Naive thymus-derived CD4-positive, alpha-beta T cell (primary cell): ENCODE results near the gene KIF13A. TPM values are rescaled to one million over a fixed set of nuclear protein-coding genes. Genes with fewer than 3 reads are reported as not detected.

ENCODE experiments used
- ATAC-seq: fragments of 150-1000 bp; cut with Tn5 transposase; 2 replicates; pipeline ENCODE4 v1.10.0; 2021; ENCODE audit warnings: mild to moderate bottlenecking, moderate library complexity
- CTCF ChIA-PET: fragments of 350-600 bp; sonication (Branson Sonifier 250); formaldehyde crosslinking; loops from one replicate; lab custom pipeline; 2021; ENCODE audit warnings: antibody characterized with exemption; lab: Charles Lee
- POLR2A ChIA-PET: fragments of 350-600 bp; sonication (Branson Sonifier 250); formaldehyde crosslinking; loops from one replicate; lab custom pipeline; 2021; ENCODE audit warnings: antibody characterized with exemption, inconsistent platforms; lab: Charles Lee
- DNase-seq, 9 donors: peaks; one replicate each; pipeline versions ENCODE4 v3.0.0 to v3.0.0-alpha.2; 2020 to 2022; ENCODE audit warnings: mixed read lengths in 1 of 9
- H3K27ac ChIP-seq: one replicate; pipeline ENCODE4 v1.7.0; 2013; ENCODE audit warnings: mild to moderate bottlenecking, low read depth, low read length, moderate library complexity
- H3K27me3 ChIP-seq, 2 donors: one replicate each; pipeline ENCODE4 v1.7.0; 2013; ENCODE audit warnings: low read length in 2 of 2, mild to moderate bottlenecking in 2 of 2, moderate library complexity in 2 of 2; ENCODE audit not compliant: control insufficient read depth in 2 of 2, insufficient read depth in 2 of 2
- H3K36me3 ChIP-seq, 3 experiments: 1 replicate in 2 of 3; 2 replicates in 1 of 3; pipeline ENCODE4 v1.7.0; 2013; ENCODE audit warnings: low read length in 3 of 3, mild to moderate bottlenecking in 3 of 3, moderate library complexity in 1 of 3; ENCODE audit not compliant: insufficient read depth in 3 of 3, control insufficient read depth in 2 of 3
- H3K4me1 ChIP-seq, 2 donors: one replicate each; pipeline ENCODE4 v1.7.0; 2013; ENCODE audit warnings: low read length in 2 of 2, mild to moderate bottlenecking in 2 of 2, moderate library complexity in 1 of 2; ENCODE audit not compliant: control insufficient read depth in 2 of 2, insufficient read depth in 2 of 2
- H3K4me3 ChIP-seq: 2 replicates; pipeline ENCODE4 v1.7.0; 2013; ENCODE audit warnings: mild to moderate bottlenecking, low read length
- H3K9me3 ChIP-seq, 3 experiments: 1 replicate in 2 of 3; 2 replicates in 1 of 3; pipeline ENCODE4 v1.7.0; 2013; ENCODE audit warnings: low read length in 3 of 3; ENCODE audit not compliant: control insufficient read depth in 2 of 3
- H3K27ac Mint-ChIP-seq, 9 donors: one replicate each; pipeline ENCODE4 v1.8.0; 2020 to 2022; ENCODE audit warnings: mixed read lengths in 9 of 9, mild to moderate bottlenecking in 8 of 9, moderate library complexity in 5 of 9, inconsistent platforms in 2 of 9
- H3K27me3 Mint-ChIP-seq, 5 donors: one replicate each; pipeline ENCODE4 v1.8.0; 2021 to 2022; ENCODE audit warnings: mixed read lengths in 5 of 5, mild to moderate bottlenecking in 1 of 5
- H3K36me3 Mint-ChIP-seq, 5 donors: one replicate each; pipeline ENCODE4 v1.8.0; 2020 to 2022; ENCODE audit warnings: mixed read lengths in 5 of 5, mild to moderate bottlenecking in 3 of 5, inconsistent platforms in 1 of 5
- H3K4me1 Mint-ChIP-seq, 7 donors: one replicate each; pipeline ENCODE4 v1.8.0; 2020 to 2022; ENCODE audit warnings: mixed read lengths in 7 of 7, mild to moderate bottlenecking in 3 of 7, inconsistent platforms in 1 of 7
- H3K4me3 Mint-ChIP-seq, 10 donors: one replicate each; pipeline ENCODE4 v1.8.0; 2020 to 2022; ENCODE audit warnings: mild to moderate bottlenecking in 10 of 10, mixed read lengths in 10 of 10, moderate library complexity in 6 of 10, inconsistent platforms in 2 of 10
- H3K9me3 Mint-ChIP-seq, 11 donors: one replicate each; pipeline ENCODE4 v1.8.0; 2020 to 2022; ENCODE audit warnings: mixed read lengths in 11 of 11, mild to moderate bottlenecking in 4 of 11, inconsistent platforms in 1 of 11, moderate library complexity in 1 of 11
- intact Hi-C, 2 donors: fragments of 100-400 bp; cut with micrococcal nuclease; formaldehyde crosslinking; loops; one replicate each; pipeline ENCODE4 v1.15.1; 2023
- polyA plus RNA-seq, 2 donors: library from polyadenylated mRNA; unstranded; fragments of 300-500 nt; fragmentation: Illumina TruSeq; gene quantifications; one replicate each; pipeline ENCODE4 v1.2.3, GENCODE V29; 2021
- total RNA-seq, 6 experiments: library from RNA in 5 of 6; stranded (reverse) in 5 of 6; gene quantifications; 1 replicate in 5 of 6; 2 replicates in 1 of 6; pipeline ENCODE4 v1.2.3 and lab custom pipeline; 2021 to 2026

Gene KIF13A
- total and polyA plus RNA-seq, 7 experiments from 2014 or later, result 0.05 to 21.0 (median 0.97) TPM; not detected in 2

GRCh38 chr6:17869010-17869752, 118.3 kb downstream of the KIF13A start:
- CTCF ChIA-PET, result no interaction called here
- ATAC-seq (no peak), DNase-seq (no peak)
- H3K27ac ChIP-seq, result no peak overlapping the region
- intact Hi-C loops, result no loop called here
- peaks cover 14 to 41% (median 22%) of the 10 kb centered on the region in 5 donors for H3K27me3 Mint-ChIP-seq
- POLR2A ChIA-PET, result no interaction called here
- no peak overlapping the region for H3K4me3 Mint-ChIP-seq
- H3K27me3 ChIP-seq, result peaks cover 0 to 3% of the 10 kb centered on the region in 2 donors
- H3K36me3 ChIP-seq, result no peaks in the 10 kb centered on the region
- no peak overlapping the region for H3K27ac Mint-ChIP-seq
- H3K36me3 Mint-ChIP-seq, result no peaks in the 10 kb centered on the region
- no peaks in the 10 kb centered on the region for H3K4me1 Mint-ChIP-seq
- no peak overlapping the region for H3K4me3 ChIP-seq
- no peaks in the 10 kb centered on the region for H3K4me1 ChIP-seq
- peaks cover 0 to 2% (median 0%) of the 10 kb centered on the region in 11 donors for H3K9me3 Mint-ChIP-seq
- H3K9me3 ChIP-seq, result no peaks in the 10 kb centered on the region

GRCh38 chr6:17867880-17868279, 119.6 kb downstream of the KIF13A start:
- H3K36me3 ChIP-seq, result no peaks in the 10 kb centered on the region
- H3K4me3 ChIP-seq, result no peak overlapping the region
- POLR2A ChIA-PET, result no interaction called here
- Mint-ChIP-seq H3K36me3 (no peaks in the 10 kb centered on the region), H3K4me3 (no peak overlapping the region), H3K27ac (no peak overlapping the region), H3K9me3 (peaks cover 0 to 2% (median 0%) of the 10 kb centered on the region in 11 donors), H3K27me3 (peaks cover 14 to 38% (median 28%) of the 10 kb centered on the region in 5 donors), H3K4me1 (no peaks in the 10 kb centered on the region)
- no peaks in the 10 kb centered on the region for H3K4me1 ChIP-seq
- H3K27ac ChIP-seq, result no peak overlapping the region
- H3K9me3 ChIP-seq, result no peaks in the 10 kb centered on the region
- CTCF ChIA-PET, result no interaction called here
- no peak for DNase-seq
- intact Hi-C loops, result no loop called here
- peaks cover 0 to 3% of the 10 kb centered on the region in 2 donors for H3K27me3 ChIP-seq
- ATAC-seq, result no peak

GRCh38 chr6:17866876-17867444, 120.5 kb downstream of the KIF13A start:
- Histone ChIP-seq H3K4me3 (no peak overlapping the region), H3K9me3 (no peaks in the 10 kb centered on the region), H3K36me3 (no peaks in the 10 kb centered on the region), H3K27ac (no peak overlapping the region), H3K4me1 (no peaks in the 10 kb centered on the region), H3K27me3 (no peaks in the 10 kb centered on the region)
- POLR2A ChIA-PET, result no interaction called here
- intact Hi-C loops, result no loop called here
- Mint-ChIP-seq H3K9me3 (peaks cover 0 to 2% (median 0%) of the 10 kb centered on the region in 11 donors), H3K27me3 (peaks cover 14 to 38% (median 27%) of the 10 kb centered on the region in 5 donors), H3K27ac (no peak overlapping the region), H3K4me1 (no peaks in the 10 kb centered on the region), H3K36me3 (no peaks in the 10 kb centered on the region), H3K4me3 (no peak overlapping the region)
- no peak for ATAC-seq
- DNase-seq, result no peak
- CTCF ChIA-PET, result no interaction called here

- DNase-seq, result no peak
- Histone ChIP-seq H3K27ac (no peak overlapping the region), H3K4me1 (no peaks in the 10 kb centered on the region), H3K9me3 (no peaks in the 10 kb centered on the region), H3K4me3 (no peak overlapping the region), H3K27me3 (no peaks in the 10 kb centered on the region), H3K36me3 (no peaks in the 10 kb centered on the region)
- intact Hi-C loops, result no loop called here
- no peak overlapping the region for H3K27ac Mint-ChIP-seq
- ChIA-PET CTCF (no interaction called here), POLR2A (no interaction called here)
- H3K4me3 Mint-ChIP-seq, result no peak overlapping the region
- peaks cover 0 to 2% (median 0%) of the 10 kb centered on the region in 11 donors for H3K9me3 Mint-ChIP-seq
- H3K36me3 Mint-ChIP-seq, result no peaks in the 10 kb centered on the region
- ATAC-seq, result no peak
- H3K27me3 Mint-ChIP-seq, result peaks cover 12 to 36% (median 21%) of the 10 kb centered on the region in 5 donors
- H3K4me1 Mint-ChIP-seq, result no peaks in the 10 kb centered on the region
Observed at GRCh38 chr6:17865798-17866725, 121.4 kb downstream of the KIF13A start.

- ChIA-PET POLR2A (no interaction called here), CTCF (no interaction called here)
- Mint-ChIP-seq H3K4me1 (no peaks in the 10 kb centered on the region), H3K27ac (no peak overlapping the region), H3K36me3 (no peaks in the 10 kb centered on the region), H3K4me3 (no peak overlapping the region), H3K9me3 (peaks cover 0 to 2% (median 0%) of the 10 kb centered on the region in 11 donors), H3K27me3 (peaks cover 12 to 33% (median 16%) of the 10 kb centered on the region in 5 donors)
- intact Hi-C loops, result no loop called here
- DNase-seq (no peak), ATAC-seq (no peak)
- Histone ChIP-seq H3K27ac (no peak overlapping the region), H3K9me3 (no peaks in the 10 kb centered on the region), H3K36me3 (no peaks in the 10 kb centered on the region), H3K27me3 (no peaks in the 10 kb centered on the region), H3K4me1 (no peaks in the 10 kb centered on the region), H3K4me3 (no peak overlapping the region)
Observed at GRCh38 chr6:17865243-17865642, 122.2 kb downstream of the KIF13A start.

- H3K27ac ChIP-seq, result no peak overlapping the region
- H3K4me3 ChIP-seq, result no peak overlapping the region
- Mint-ChIP-seq H3K4me1 (no peaks in the 10 kb centered on the region), H3K27ac (no peak overlapping the region), H3K36me3 (no peaks in the 10 kb centered on the region), H3K27me3 (peaks cover 11 to 24% (median 12%) of the 10 kb centered on the region in 5 donors), H3K9me3 (peaks cover 0 to 2% (median 0%) of the 10 kb centered on the region in 11 donors), H3K4me3 (no peak overlapping the region)
- DNase-seq, result no peak
- H3K9me3 ChIP-seq, result no peaks in the 10 kb centered on the region
- H3K4me1 ChIP-seq, result no peaks in the 10 kb centered on the region
- intact Hi-C loops, result no loop called here
- no peaks in the 10 kb centered on the region for H3K36me3 ChIP-seq
- ChIA-PET CTCF (no interaction called here), POLR2A (no interaction called here)
- no peak for ATAC-seq
- H3K27me3 ChIP-seq, result no peaks in the 10 kb centered on the region
Observed at GRCh38 chr6:17863901-17864754, 123.3 kb downstream of the KIF13A start.
